A549 treated with AZD2906 at 1 μM for 4 hours (cell line): ENCODE measurements around the gene RHBDL1. TPM values are rescaled to one million over a fixed set of nuclear protein-coding genes. Genes with fewer than 3 reads are reported as not detected.

ENCODE experiments used
- total RNA-seq: library from RNA; stranded (reverse); fragments of 200-300 nt; extraction: Qiagen RNA extraction; gene quantifications from 5 replicates; pipeline ENCODE4 v1.2.3, GENCODE V29; 2022

RHBDL1 gene
- 0.50 to 1.5 TPM (median 1.3 TPM) in 5 replicates for total RNA-seq

GRCh38 chr16:674968-675883 is at the start of gene RHBDL1:
Gene RHBDL1, plus strand, starts transcription at chr16:675671. Its CDS starts 120 bp downstream, at chr16:675791.

GRCh38 chr16:630815-631405 is 44.6 kb upstream of the RHBDL1 start, which contains the start of gene WFIKKN1:
Gene WFIKKN1, plus strand, starts transcription at chr16:630985. Its CDS starts 269 bp downstream, at chr16:631254.

GRCh38 chr16:636206-637080 is 39.0 kb upstream of the RHBDL1 start, which contains the start of gene METTL26:
Gene METTL26, minus strand, starts transcription at chr16:636305. Its CDS starts 15 bp downstream, at chr16:636290.

GRCh38 chr16:641326-642188 is 33.9 kb upstream of the RHBDL1 start, which contains the start of gene MCRIP2:
Gene MCRIP2, plus strand, starts transcription at chr16:641828. Its CDS starts 164 bp downstream, at chr16:641992.

GRCh38 chr16:648781-649589 is 26.5 kb upstream of the RHBDL1 start, which contains the start of gene WDR90:
Gene WDR90, plus strand, starts transcription at chr16:649365. Its CDS starts 52 bp downstream, at chr16:649417.

GRCh38 chr16:667780-668518 is 7.5 kb upstream of the RHBDL1 start, which contains the start of gene RHOT2:
Gene RHOT2, plus strand, starts transcription at chr16:668132. Its CDS starts 68 bp downstream, at chr16:668200.

GRCh38 chr16:679814-680624 is 4.5 kb downstream of the RHBDL1 start, which contains the start of gene STUB1:
Gene STUB1, plus strand, starts transcription at chr16:680410. Its CDS starts 116 bp downstream, at chr16:680526.

GRCh38 chr16:684071-684794 is 8.8 kb downstream of the RHBDL1 start, which contains the start of gene JMJD8:
Gene JMJD8, minus strand, starts transcription at chr16:684334. Its CDS starts 15 bp downstream, at chr16:684319.

GRCh38 chr16:705431-706188 is 30.1 kb downstream of the RHBDL1 start, which contains the start of gene FBXL16:
Gene FBXL16, minus strand, starts transcription at chr16:705801. Its CDS starts 8,396 bp downstream, at chr16:697405.

GRCh38 chr16:714558-715476 is 39.3 kb downstream of the RHBDL1 start, which contains the start of gene METRN:
Gene METRN, plus strand, starts transcription at chr16:715118. Its CDS starts 172 bp downstream, at chr16:715290.

GRCh38 chr16:720990-721764 is 45.7 kb downstream of the RHBDL1 start, which contains the start of gene ANTKMT:
Gene ANTKMT, plus strand, starts transcription at chr16:721146. Its CDS starts 129 bp downstream, at chr16:721275.

GRCh38 chr16:726438-727290 is 51.2 kb downstream of the RHBDL1 start, which contains the start of the genes CCDC78 and HAGHL:
Gene CCDC78, minus strand, starts transcription at chr16:726443. Its CDS starts 76 bp downstream, at chr16:726367.
Gene HAGHL, plus strand, starts transcription at chr16:727106. Its CDS starts 404 bp downstream, at chr16:727510.

